Mammary epithelial cell (primary cell): Measurements from ENCODE around the gene MYO9A.

ENCODE experiments used
- CTCF ChIP-seq, 2 donors: IDR thresholded peaks in 1 of 2; conservative IDR thresholded peaks in 1 of 2; 2 replicates each; pipeline ENCODE4 v1.5.1; 2011 to 2012; ENCODE audit warnings: inconsistent platforms in 2 of 2, low read length in 2 of 2, mild to moderate bottlenecking in 2 of 2, control low read depth in 1 of 2, low read depth in 1 of 2; ENCODE audit not compliant: insufficient read depth in 1 of 2; ENCODE audit errors: extremely low read depth in 1 of 2
- EZH2 ChIP-seq: IDR thresholded peaks from 2 replicates; pipeline ENCODE4 v1.6.1; 2012; ENCODE audit warnings: low read length, inconsistent platforms, borderline replicate concordance

- no peak for TF ChIP-seq CTCF (conservative IDR thresholded peaks at IDR 0.05 in 1 of 2, IDR thresholded peaks at IDR 0.05 in 1 of 2; ENCODE audit: extremely low read depth in 1 of 2, insufficient read depth in 1 of 2, low read depth in 1 of 2, low read length in 2 of 2)
- TF ChIP-seq EZH2 = no peak
Observed at GRCh38 chr15:71916834-71917233, 201.1 kb downstream of the MYO9A start.
